Upper lobe of right lung (tissue), 1 donor: ENCODE measurements around the gene ARCN1. TPM values are rescaled to one million over a fixed set of nuclear protein-coding genes. Genes with fewer than 3 reads are reported as not detected.
"Not testable (repeated sequence)": the region's sequence is repeated elsewhere in the genome, so short reads cannot be mapped to it uniquely, and the experiment has no call there.

ENCODE experiments used
- ATAC-seq: fragments of 200-7000 bp; cut with Tn5 transposase; one replicate; pipeline ENCODE4 v1.9.1; 2020; ENCODE audit warnings: mild to moderate bottlenecking, moderate library complexity
- DNase-seq: peaks from one replicate; pipeline ENCODE4 v3.0.0-alpha.2; 2020
- H3K27ac ChIP-seq: fragments of 200-600 bp; one replicate; pipeline ENCODE4 v1.8.0; 2022
- H3K27me3 ChIP-seq: fragments of 200-600 bp; one replicate; pipeline ENCODE4 v1.8.0; 2022; ENCODE audit warnings: mild to moderate bottlenecking
- H3K36me3 ChIP-seq: fragments of 200-600 bp; one replicate; pipeline ENCODE4 v1.8.0; 2022
- H3K4me1 ChIP-seq: fragments of 200-600 bp; one replicate; pipeline ENCODE4 v1.8.0; 2022
- H3K4me3 ChIP-seq: fragments of 200-600 bp; one replicate; pipeline ENCODE4 v1.8.0; 2022; ENCODE audit warnings: mild to moderate bottlenecking
- H3K9me3 ChIP-seq: fragments of 200-600 bp; one replicate; pipeline ENCODE4 v1.8.0; 2022
- CTCF ChIP-seq: fragments of 200-600 bp; IDR thresholded peaks from one replicate; pipeline ENCODE4 v1.8.0; 2022; ENCODE audit warnings: antibody characterized with exemption
- intact Hi-C: fragments of 100-400 bp; cut with DNase I; formaldehyde crosslinking; loops from one replicate; pipeline ENCODE4 v1.11.0; 2022
- total RNA-seq: library from RNA; stranded (reverse); fragmentation: NEBNext Ultra II Directional; extraction: Animal tissue kit (Norgen Biotek cat#: 25700); gene quantifications from one replicate; pipeline ENCODE4 v1.2.1, GENCODE V29; 2021
- donor health status: DM: no; HTN: yes; CAD: no; lungs with severe emphysema.

ARCN1 gene
- total RNA-seq, 1 donor from 2014 or later: 120 TPM

- no peak for TF ChIP-seq CTCF
- DNase-seq (no peak), ATAC-seq (peak; percentile 18)
- H3K27ac ChIP-seq: peak overlapping the region; percentile 99
- peaks cover 7% of the 10 kb centered on the region for H3K36me3 ChIP-seq
- H3K4me1 ChIP-seq: peaks cover 43% of the 10 kb centered on the region
- no peaks in the 10 kb centered on the region for H3K27me3 ChIP-seq
- intact Hi-C loops: no loop called here
- no peaks in the 10 kb centered on the region for H3K9me3 ChIP-seq
- H3K4me3 ChIP-seq: peak overlapping the region; percentile 99
Observed at GRCh38 chr11:118572981-118573550, 857 bp downstream of the ARCN1 start.

- no peak for ATAC-seq
- intact Hi-C loops: no loop called here
- no peak for DNase-seq
- no peak overlapping the region for H3K27ac ChIP-seq
- peak overlapping the region; percentile 99 for H3K4me3 ChIP-seq
- H3K27me3 ChIP-seq: no peaks in the 10 kb centered on the region
- peaks cover 51% of the 10 kb centered on the region for H3K4me1 ChIP-seq
- H3K36me3 ChIP-seq: peaks cover 7% of the 10 kb centered on the region
- TF ChIP-seq CTCF: no peak
- H3K9me3 ChIP-seq: no peaks in the 10 kb centered on the region
Observed at GRCh38 chr11:118574636-118575035, 2.4 kb downstream of the ARCN1 start.

- H3K9me3 ChIP-seq, ATAC-seq, DNase-seq, H3K27me3 ChIP-seq, intact Hi-C loops, H3K27ac ChIP-seq, H3K4me3 ChIP-seq: not testable (repeated sequence)
- H3K4me1 ChIP-seq: peaks cover 51% of the 10 kb centered on the region
- H3K36me3 ChIP-seq: peaks cover 34% of the 10 kb centered on the region
Observed at GRCh38 chr11:118577995-118578394, 5.8 kb downstream of the ARCN1 start.

GRCh38 chr11:118581057-118581456, 8.8 kb downstream of the ARCN1 start:
- Histone ChIP-seq H3K9me3 (no peaks in the 10 kb centered on the region), H3K4me1 (peaks cover 25% of the 10 kb centered on the region), H3K27ac (no peak overlapping the region), H3K4me3 (no peak overlapping the region), H3K27me3 (no peaks in the 10 kb centered on the region), H3K36me3 (peaks cover 65% of the 10 kb centered on the region)
- no peak for TF ChIP-seq CTCF
- ATAC-seq: no peak
- intact Hi-C loops: no loop called here
- DNase-seq: no peak

- DNase-seq: no peak
- no peaks in the 10 kb centered on the region for H3K27me3 ChIP-seq
- no peak for TF ChIP-seq CTCF
- ATAC-seq: no peak
- H3K4me1 ChIP-seq: no peaks in the 10 kb centered on the region
- intact Hi-C loops: no loop called here
- H3K36me3 ChIP-seq: peaks cover 100% of the 10 kb centered on the region
- H3K4me3 ChIP-seq: no peak overlapping the region
- H3K27ac ChIP-seq: no peak overlapping the region
- no peaks in the 10 kb centered on the region for H3K9me3 ChIP-seq
Observed at GRCh38 chr11:118587952-118588351, 15.7 kb downstream of the ARCN1 start.

- peaks cover 6% of the 10 kb centered on the region for H3K4me1 ChIP-seq
- H3K27ac ChIP-seq: no peak overlapping the region
- H3K4me3 ChIP-seq: no peak overlapping the region
- H3K36me3 ChIP-seq: peaks cover 99% of the 10 kb centered on the region
- ATAC-seq: no peak
- intact Hi-C loops: no loop called here
- no peaks in the 10 kb centered on the region for H3K9me3 ChIP-seq
- no peaks in the 10 kb centered on the region for H3K27me3 ChIP-seq
- no peak for TF ChIP-seq CTCF
- no peak for DNase-seq
Observed at GRCh38 chr11:118592616-118593367, 20.6 kb downstream of the ARCN1 start.
